GM21381 (cell line): ENCODE data around the gene TBKBP1.

Experiments used
- ATAC-seq: cut with Tn5 transposase; IDR thresholded peaks from one replicate; pipeline ENCODE4 v1.9.1; 2021; ENCODE audit warnings: mild to moderate bottlenecking, moderate library complexity; ENCODE audit not compliant: unreplicated experiment

TBKBP1 gene

GRCh38 chr17:47693731-47694580 is at the start of gene TBKBP1:
Gene TBKBP1, plus strand, starts transcription at chr17:47694161. Its CDS starts 1,952 bp downstream, at chr17:47696113.
- no peak for ATAC-seq

- ATAC-seq: no peak
Measured at GRCh38 chr17:47644324-47644723, 49.6 kb upstream of the TBKBP1 start.

- ATAC-seq: peak; percentile 76
Measured at GRCh38 chr17:47649153-47649971, 44.6 kb upstream of the TBKBP1 start, which contains the start of gene KPNB1. Gene KPNB1, plus strand, starts transcription at chr17:47649919. Its CDS starts 326 bp downstream, at chr17:47650245.

- ATAC-seq: no peak
Measured at GRCh38 chr17:47649972-47650524, 43.9 kb upstream of the TBKBP1 start.

- ATAC-seq: peak; percentile 43
Measured at GRCh38 chr17:47650525-47651522, 43.1 kb upstream of the TBKBP1 start.

- ATAC-seq: no peak
Measured at GRCh38 chr17:47651704-47652103, 42.3 kb upstream of the TBKBP1 start.

GRCh38 chr17:47652570-47652969 is 41.4 kb upstream of the TBKBP1 start:
- ATAC-seq: no peak

GRCh38 chr17:47653442-47653841 is 40.5 kb upstream of the TBKBP1 start:
- no peak for ATAC-seq

GRCh38 chr17:47654991-47655390 is 39.0 kb upstream of the TBKBP1 start:
- ATAC-seq: no peak

GRCh38 chr17:47660064-47660492 is 33.9 kb upstream of the TBKBP1 start:
- peak; percentile 77 for ATAC-seq

- no peak for ATAC-seq
Measured at GRCh38 chr17:47663912-47664623, 29.9 kb upstream of the TBKBP1 start.

GRCh38 chr17:47664624-47664941 is 29.4 kb upstream of the TBKBP1 start:
- no peak for ATAC-seq

GRCh38 chr17:47665655-47666054 is 28.3 kb upstream of the TBKBP1 start:
- ATAC-seq: no peak

GRCh38 chr17:47669081-47669480 is 24.9 kb upstream of the TBKBP1 start:
- ATAC-seq: no peak

GRCh38 chr17:47670064-47670463 is 23.9 kb upstream of the TBKBP1 start:
- no peak for ATAC-seq

GRCh38 chr17:47674499-47674898 is 19.5 kb upstream of the TBKBP1 start:
- no peak for ATAC-seq

GRCh38 chr17:47675380-47676198 is 18.4 kb upstream of the TBKBP1 start:
- ATAC-seq: no peak

- ATAC-seq: no peak
Measured at GRCh38 chr17:47676199-47676472, 17.8 kb upstream of the TBKBP1 start.

GRCh38 chr17:47676510-47677165 is 17.3 kb upstream of the TBKBP1 start:
- no peak for ATAC-seq
